ENCODE data around the gene KLF12.

The KLF12 gene

DNA sequence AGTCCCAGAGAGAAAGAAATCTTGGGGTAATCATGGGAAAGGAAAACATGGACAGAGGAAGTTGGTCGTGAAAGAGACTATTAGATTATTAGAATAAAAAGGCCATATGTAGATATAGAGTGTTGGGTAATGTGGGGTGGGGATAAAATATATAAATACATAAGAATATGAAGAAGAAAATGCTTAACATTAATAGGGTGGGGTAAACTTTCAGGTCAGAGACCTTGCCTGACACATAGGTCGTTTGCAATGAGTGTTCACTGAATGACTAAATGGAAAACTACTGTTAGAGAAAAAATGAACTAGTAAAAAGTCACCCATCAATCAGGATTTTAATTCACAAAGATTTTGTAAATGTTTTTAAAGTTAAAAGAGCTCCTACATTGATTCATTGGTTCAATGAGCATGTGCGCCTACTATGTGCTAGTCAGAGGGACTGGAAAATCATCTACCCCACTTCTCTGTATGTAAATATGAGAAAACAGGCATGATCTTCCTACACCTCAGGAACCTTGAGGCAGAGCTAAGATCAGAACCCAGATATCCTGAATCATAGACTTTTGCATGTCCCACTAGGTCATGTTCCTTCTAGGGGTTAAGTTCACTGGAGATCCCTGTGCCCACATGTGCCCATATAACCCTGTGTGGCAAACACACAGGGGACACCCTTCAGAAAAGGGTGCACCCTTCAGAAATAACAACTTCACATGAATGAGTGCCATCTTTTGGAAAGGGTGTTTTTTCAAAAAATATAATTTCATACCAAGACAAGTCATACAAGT lies 24.6 kb upstream of the KLF12 start:
- Histone ChIP-seq H3K36me3 (ENCODE audit: insufficient read depth, low read length) (no peaks in the 10 kb centered on the region), H3K4me1 (ENCODE audit: insufficient read depth, low read length, poor library complexity, severe bottlenecking) (no peaks in the 10 kb centered on the region), H4K20me1 (ENCODE audit: insufficient read depth, low read length, poor library complexity, severe bottlenecking) (no peaks in the 10 kb centered on the region), H3K9me2 (replicated peaks; ENCODE audit: low read depth, low read length) (no peaks in the 10 kb centered on the region), H3K9me3 (ENCODE audit: insufficient read depth, low read depth, low read length) (no peaks in the 10 kb centered on the region), H3F3A (ENCODE audit: low read depth) (no peaks in the 10 kb centered on the region), H3K27me3 (ENCODE audit: insufficient read depth, low read length, poor library complexity, severe bottlenecking) (no peaks in the 10 kb centered on the region), H3K4me3 (ENCODE audit: low read length, poor library complexity, severe bottlenecking) (no peak overlapping the region), H3K9ac (ENCODE audit: low read depth, low read length, poor library complexity, severe bottlenecking) (no peak overlapping the region), H2AFZ (ENCODE audit: low read length) (no peak overlapping the region), H3K79me2 (ENCODE audit: insufficient read depth, low read length) (no peaks in the 10 kb centered on the region), H3K4me2 (ENCODE audit: low read depth, low read length, poor library complexity, severe bottlenecking) (no peak overlapping the region)
- TF ChIP-seq, protein P1, sequence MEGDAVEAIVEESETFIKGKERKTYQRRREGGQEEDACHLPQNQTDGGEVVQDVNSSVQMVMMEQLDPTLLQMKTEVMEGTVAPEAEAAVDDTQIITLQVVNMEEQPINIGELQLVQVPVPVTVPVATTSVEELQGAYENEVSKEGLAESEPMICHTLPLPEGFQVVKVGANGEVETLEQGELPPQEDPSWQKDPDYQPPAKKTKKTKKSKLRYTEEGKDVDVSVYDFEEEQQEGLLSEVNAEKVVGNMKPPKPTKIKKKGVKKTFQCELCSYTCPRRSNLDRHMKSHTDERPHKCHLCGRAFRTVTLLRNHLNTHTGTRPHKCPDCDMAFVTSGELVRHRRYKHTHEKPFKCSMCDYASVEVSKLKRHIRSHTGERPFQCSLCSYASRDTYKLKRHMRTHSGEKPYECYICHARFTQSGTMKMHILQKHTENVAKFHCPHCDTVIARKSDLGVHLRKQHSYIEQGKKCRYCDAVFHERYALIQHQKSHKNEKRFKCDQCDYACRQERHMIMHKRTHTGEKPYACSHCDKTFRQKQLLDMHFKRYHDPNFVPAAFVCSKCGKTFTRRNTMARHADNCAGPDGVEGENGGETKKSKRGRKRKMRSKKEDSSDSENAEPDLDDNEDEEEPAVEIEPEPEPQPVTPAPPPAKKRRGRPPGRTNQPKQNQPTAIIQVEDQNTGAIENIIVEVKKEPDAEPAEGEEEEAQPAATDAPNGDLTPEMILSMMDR (conservative IDR thresholded peaks at IDR 0.05; ENCODE audit: low read length) = no peak
- TF ChIP-seq EZH2phosphoT487 (IDR thresholded peaks at IDR 0.05; ENCODE audit: borderline replicate concordance) = no peak

DNA sequence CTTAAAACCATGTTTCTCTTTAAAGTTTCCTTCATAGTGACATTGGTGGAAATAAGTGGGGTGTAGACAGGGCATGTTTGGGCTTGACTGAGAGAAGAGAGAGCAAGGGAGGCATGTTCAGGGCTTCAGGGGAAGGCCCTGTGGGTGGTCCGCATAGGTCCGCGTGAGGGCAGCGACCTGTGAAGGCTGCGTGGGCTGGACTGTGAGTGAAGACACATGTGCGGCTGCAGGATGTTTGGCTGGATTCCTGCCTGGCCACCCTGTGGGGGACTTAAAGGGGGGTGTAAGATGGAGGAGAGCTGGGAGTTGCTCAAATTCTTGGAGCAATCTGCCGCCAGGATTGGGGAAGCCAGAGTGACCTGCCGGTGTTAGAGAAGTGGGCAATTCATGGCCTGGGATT lies 23.8 kb upstream of the KLF12 start:
- Histone ChIP-seq H2AFZ (ENCODE audit: low read length) (no peak overlapping the region), H3K9me2 (replicated peaks; ENCODE audit: low read depth, low read length) (no peaks in the 10 kb centered on the region), H3K4me3 (ENCODE audit: low read length, poor library complexity, severe bottlenecking) (no peak overlapping the region), H3K79me2 (ENCODE audit: insufficient read depth, low read length) (no peaks in the 10 kb centered on the region), H3K4me1 (ENCODE audit: insufficient read depth, low read length, poor library complexity, severe bottlenecking) (no peaks in the 10 kb centered on the region), H4K20me1 (ENCODE audit: insufficient read depth, low read length, poor library complexity, severe bottlenecking) (no peaks in the 10 kb centered on the region), H3K4me2 (ENCODE audit: low read depth, low read length, poor library complexity, severe bottlenecking) (no peak overlapping the region), H3K27me3 (ENCODE audit: insufficient read depth, low read length, poor library complexity, severe bottlenecking) (no peaks in the 10 kb centered on the region), H3K36me3 (ENCODE audit: insufficient read depth, low read length) (no peaks in the 10 kb centered on the region), H3K9me3 (ENCODE audit: insufficient read depth, low read depth, low read length) (no peaks in the 10 kb centered on the region), H3F3A (ENCODE audit: low read depth) (no peaks in the 10 kb centered on the region), H3K9ac (ENCODE audit: low read depth, low read length, poor library complexity, severe bottlenecking) (no peak overlapping the region)
- TF ChIP-seq, protein P1 (conservative IDR thresholded peaks at IDR 0.05; ENCODE audit: low read length) = no peak
- no peak for TF ChIP-seq EZH2phosphoT487 (IDR thresholded peaks at IDR 0.05; ENCODE audit: borderline replicate concordance)

DNA sequence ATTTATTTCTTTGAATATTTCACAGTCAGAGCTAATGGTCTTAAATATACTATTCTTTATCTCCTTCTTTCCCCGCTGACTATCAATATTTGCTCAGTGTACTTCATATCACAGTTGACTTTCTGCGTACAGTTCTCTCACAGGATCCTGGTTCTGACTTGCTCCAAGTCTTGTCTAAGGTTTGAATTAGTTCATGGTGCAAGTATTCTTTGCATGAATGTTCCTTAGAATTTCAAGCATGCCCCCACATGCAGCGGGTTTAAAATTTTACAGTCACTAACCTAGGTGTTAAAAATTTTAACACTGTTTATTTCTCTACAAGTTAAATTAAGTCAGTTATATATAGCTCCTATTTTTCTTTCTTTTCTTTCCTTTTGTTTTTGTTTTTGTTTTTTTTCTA lies 20.8 kb upstream of the KLF12 start:
- no peaks in the 10 kb centered on the region for H3K9me3 ChIP-seq (ENCODE audit: insufficient read depth, low read depth, low read length)
- no peaks in the 10 kb centered on the region for H3K36me3 ChIP-seq (ENCODE audit: insufficient read depth, low read length)
- no peaks in the 10 kb centered on the region for H4K20me1 ChIP-seq (ENCODE audit: insufficient read depth, low read length, poor library complexity, severe bottlenecking)
- H3K4me2 ChIP-seq (ENCODE audit: low read depth, low read length, poor library complexity, severe bottlenecking) = no peak overlapping the region
- H3K4me1 ChIP-seq (ENCODE audit: insufficient read depth, low read length, poor library complexity, severe bottlenecking) = no peaks in the 10 kb centered on the region
- no peak overlapping the region for H3K4me3 ChIP-seq (ENCODE audit: low read length, poor library complexity, severe bottlenecking)
- TF ChIP-seq, protein P1 (conservative IDR thresholded peaks at IDR 0.05; ENCODE audit: low read length) = no peak
- no peak for TF ChIP-seq EZH2phosphoT487 (IDR thresholded peaks at IDR 0.05; ENCODE audit: borderline replicate concordance)
- H3K9ac ChIP-seq (ENCODE audit: low read depth, low read length, poor library complexity, severe bottlenecking) = no peak overlapping the region
- no peaks in the 10 kb centered on the region for H3K9me2 ChIP-seq (replicated peaks; ENCODE audit: low read depth, low read length)
- no peaks in the 10 kb centered on the region for H3K27me3 ChIP-seq (ENCODE audit: insufficient read depth, low read length, poor library complexity, severe bottlenecking)
- no peak overlapping the region for H2AFZ ChIP-seq (ENCODE audit: low read length)
- no peaks in the 10 kb centered on the region for H3F3A ChIP-seq (ENCODE audit: low read depth)
- no peaks in the 10 kb centered on the region for H3K79me2 ChIP-seq (ENCODE audit: insufficient read depth, low read length)
